ENCODE results near the gene RHOT1. TPM values are rescaled to one million over a fixed set of nuclear protein-coding genes. Genes with fewer than 3 reads are reported as not detected.
"Not testable (repeated sequence)": the region's sequence is repeated elsewhere in the genome, so short reads cannot be mapped to it uniquely, and the experiment has no call there.

The RHOT1 gene
- total and polyA plus RNA-seq, 8 donors = 11.6 to 26.7 (median 16.0) TPM

GRCh38 chr17:32102646-32103186 is 39.6 kb upstream of the RHOT1 start:
- Histone ChIP-seq H3K27me3 (no peaks in the 10 kb centered on the region), H3K36me3 (no peaks in the 10 kb centered on the region), H3K9me3 (no peaks in the 10 kb centered on the region), H3K4me1 (peaks cover 0 to 14% (median 7%) of the 10 kb centered on the region in 3 donors), H3K27ac (no peak overlapping the region), H3K4me3 (no peak overlapping the region)
- TF ChIP-seq CTCF (IDR thresholded peaks at IDR 0.05) = no peak
- intact Hi-C loops (cut with DNase I) = no loop called here
- FAIRE-seq = no peak
- DNase-seq = no peak
- ATAC-seq = no peak
- 86 to 94% methylated on average over 5 of the region's 5 CpGs for WGBS, 2 donors

- ATAC-seq = no peak
- Histone ChIP-seq H3K4me3 (no peak overlapping the region), H3K36me3 (no peaks in the 10 kb centered on the region), H3K27ac (peak overlapping the region in 1 of 4 donors; percentile 19), H3K9me3 (no peaks in the 10 kb centered on the region), H3K27me3 (no peaks in the 10 kb centered on the region), H3K4me1 (peaks cover 0 to 14% (median 7%) of the 10 kb centered on the region in 3 donors)
- 67 to 72% methylated on average over 7 of the region's 7 CpGs for WGBS, 2 donors
- no peak for FAIRE-seq
- intact Hi-C loops (cut with DNase I) = no loop called here
- TF ChIP-seq CTCF (IDR thresholded peaks at IDR 0.05) = no peak
- no peak for DNase-seq
These were observed 38.7 kb upstream of the RHOT1 start for GRCh38 chr17:32103476-32104113.

- H3K27me3 ChIP-seq = no peaks in the 10 kb centered on the region
- no peak for DNase-seq
- WGBS, 2 donors = 90 to 92% methylated on average over 3 of the region's 3 CpGs
- H3K4me1 ChIP-seq = peaks cover 0 to 14% (median 7%) of the 10 kb centered on the region in 3 donors
- intact Hi-C loops (cut with DNase I) = no loop called here
- ATAC-seq = no peak
- peak overlapping the region in 1 of 4 donors; percentile 19 for H3K27ac ChIP-seq
- no peak for TF ChIP-seq CTCF (IDR thresholded peaks at IDR 0.05)
- no peak for FAIRE-seq
- no peaks in the 10 kb centered on the region for H3K9me3 ChIP-seq
- H3K4me3 ChIP-seq = no peak overlapping the region
- no peaks in the 10 kb centered on the region for H3K36me3 ChIP-seq
These were observed 38.1 kb upstream of the RHOT1 start for GRCh38 chr17:32104158-32104557.

GRCh38 chr17:32106471-32106981 is 35.8 kb upstream of the RHOT1 start:
- H3K4me1 ChIP-seq; H3K36me3 ChIP-seq; FAIRE-seq; H3K27me3 ChIP-seq; H3K27ac ChIP-seq; DNase-seq; H3K4me3 ChIP-seq; H3K9me3 ChIP-seq; intact Hi-C loops (cut with DNase I): not testable (repeated sequence)
- 54 to 65% methylated on average over 7 of the region's 7 CpGs for WGBS, 2 donors
- peak in 3 of 4 donors; percentile 39 to 61 (median 43) for ATAC-seq

GRCh38 chr17:32107194-32107593 is 35.1 kb upstream of the RHOT1 start:
- ATAC-seq; H3K27ac ChIP-seq; H3K9me3 ChIP-seq; H3K4me1 ChIP-seq; H3K4me3 ChIP-seq; H3K27me3 ChIP-seq; FAIRE-seq; intact Hi-C loops (cut with DNase I); H3K36me3 ChIP-seq; DNase-seq: not testable (repeated sequence)
- WGBS, 2 donors = 88 to 90% methylated on average over 1 of the region's 1 CpG

GRCh38 chr17:32110596-32110995 is 31.7 kb upstream of the RHOT1 start:
- Histone ChIP-seq H3K27ac (no peak overlapping the region), H3K4me3 (no peak overlapping the region), H3K27me3 (no peaks in the 10 kb centered on the region), H3K4me1 (peaks cover 0 to 2% (median 0%) of the 10 kb centered on the region in 3 donors), H3K9me3 (no peaks in the 10 kb centered on the region), H3K36me3 (no peaks in the 10 kb centered on the region)
- no peak for DNase-seq
- TF ChIP-seq CTCF (IDR thresholded peaks at IDR 0.05) = no peak
- FAIRE-seq = no peak
- WGBS, 2 donors = 85 to 89% methylated on average over 21 of the region's 21 CpGs
- intact Hi-C loops (cut with DNase I) = no loop called here
- no peak for ATAC-seq

Measured in pancreas (tissue), 10 donors.